Body of pancreas (tissue), 4 donors: ENCODE results near the gene TXLNB. TPM values are rescaled to one million over a fixed set of nuclear protein-coding genes. Genes with fewer than 3 reads are reported as not detected.

Source experiments
- ATAC-seq: fragments of 150-250 bp; one replicate; pipeline ENCODE4 v1.9.1; 2016
- DNase-seq, 4 donors: peaks; one replicate each; pipeline ENCODE4 v3.0.0-alpha.2; 2019
- H3K27ac ChIP-seq, 4 donors: fragments of 200-600 bp; sonication (generic); 1 replicate in 3 of 4; 2 replicates in 1 of 4; pipeline versions ENCODE4 v1.5.1 to v1.6.1; 2016 to 2019; ENCODE audit warnings: mild to moderate bottlenecking in 1 of 4, mixed read lengths in 1 of 4, moderate library complexity in 1 of 4
- H3K27me3 ChIP-seq, 2 donors: fragments of 200-600 bp; sonication (generic); one replicate each; pipeline ENCODE4 v1.6.0; 2016; ENCODE audit warnings: mild to moderate bottlenecking in 1 of 2
- H3K36me3 ChIP-seq, 2 donors: fragments of 200-600 bp; sonication (generic); replicated peaks in 1 of 2; 2 replicates each; pipeline ENCODE4 v1.5.1; 2016; ENCODE audit warnings: low read depth in 2 of 2; ENCODE audit not compliant: insufficient read depth in 1 of 2
- H3K4me1 ChIP-seq: fragments of 200-600 bp; sonication (generic); one replicate; pipeline ENCODE4 v1.6.0; 2016
- H3K4me3 ChIP-seq, 2 donors: fragments of 200-600 bp; sonication (generic); 1 replicate in 1 of 2; 2 replicates in 1 of 2; pipeline ENCODE4 v1.5.1; 2016 to 2019
- H3K9me3 ChIP-seq, 3 donors: fragments of 200-600 bp; sonication (generic); 1 replicate in 2 of 3; 2 replicates in 1 of 3; pipeline ENCODE4 v1.5.1; 2016
- POLR2A ChIP-seq, 3 donors: fragments of 450-650 bp; IDR thresholded peaks; one replicate each; pipeline ENCODE4 v1.6.1; 2016; ENCODE audit warnings: antibody characterized with exemption in 3 of 3, mild to moderate bottlenecking in 2 of 3
- WGBS, 2 donors: methylation state at CpG; one replicate each; pipeline ENCODE4 v1.1.5; 2017; 5-methylcytosine and 5-hydroxymethylcytosine counted together
- intact Hi-C: fragments of 100-400 bp; cut with DNase I; formaldehyde crosslinking; loops from one replicate; pipeline ENCODE4 v1.15.1; 2023
- total RNA-seq, 2 donors: library from RNA; depleted of rRNA; stranded (reverse); fragments of >200 nt; gene quantifications; one replicate each; pipeline ENCODE4 v1.1.0, GENCODE V29; 2016
- TF ChIP-seq, protein P1 (sequence below), 7 experiments: fragments of 450-650 bp in 4 of 7; fragments of 200-600 bp in 3 of 7; sonication (generic) in 3 of 7; IDR thresholded peaks; one replicate each; pipeline ENCODE4 v1.5.1; 2016 to 2019; ENCODE audit warnings: antibody characterized with exemption in 7 of 7

The TXLNB gene
- total RNA-seq, 2 donors from 2014 or later = not detected

DNA sequence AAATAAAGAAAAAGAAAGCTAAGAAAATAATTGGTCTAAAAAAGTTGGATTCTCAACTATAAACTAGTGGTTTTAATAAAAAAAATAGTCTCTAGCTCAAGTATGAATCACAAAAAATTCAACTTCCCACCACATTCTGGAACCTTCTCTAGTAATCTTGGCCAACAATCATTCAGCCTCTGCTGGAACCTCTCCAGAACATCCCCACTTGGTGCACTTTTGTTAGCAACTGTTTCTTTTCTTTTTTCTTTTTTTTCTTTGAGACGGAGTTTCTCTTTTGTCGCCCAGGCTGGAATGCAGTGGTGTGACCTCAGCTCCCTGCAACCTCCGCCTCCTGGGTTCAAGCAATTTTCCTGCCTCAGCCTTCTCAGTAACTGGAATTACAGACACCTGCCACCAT, 35.7 kb downstream of the TXLNB start:
- no peaks in the 10 kb centered on the region for H3K27me3 ChIP-seq
- H3K36me3 ChIP-seq = no peaks in the 10 kb centered on the region
- 88 to 89% methylated on average over 3 of the region's 3 CpGs for WGBS, 2 donors
- H3K27ac ChIP-seq = no peak overlapping the region
- peak in 1 of 4 donors; percentile 43 for DNase-seq
- no peak overlapping the region for H3K4me3 ChIP-seq
- TF ChIP-seq, protein P1, sequence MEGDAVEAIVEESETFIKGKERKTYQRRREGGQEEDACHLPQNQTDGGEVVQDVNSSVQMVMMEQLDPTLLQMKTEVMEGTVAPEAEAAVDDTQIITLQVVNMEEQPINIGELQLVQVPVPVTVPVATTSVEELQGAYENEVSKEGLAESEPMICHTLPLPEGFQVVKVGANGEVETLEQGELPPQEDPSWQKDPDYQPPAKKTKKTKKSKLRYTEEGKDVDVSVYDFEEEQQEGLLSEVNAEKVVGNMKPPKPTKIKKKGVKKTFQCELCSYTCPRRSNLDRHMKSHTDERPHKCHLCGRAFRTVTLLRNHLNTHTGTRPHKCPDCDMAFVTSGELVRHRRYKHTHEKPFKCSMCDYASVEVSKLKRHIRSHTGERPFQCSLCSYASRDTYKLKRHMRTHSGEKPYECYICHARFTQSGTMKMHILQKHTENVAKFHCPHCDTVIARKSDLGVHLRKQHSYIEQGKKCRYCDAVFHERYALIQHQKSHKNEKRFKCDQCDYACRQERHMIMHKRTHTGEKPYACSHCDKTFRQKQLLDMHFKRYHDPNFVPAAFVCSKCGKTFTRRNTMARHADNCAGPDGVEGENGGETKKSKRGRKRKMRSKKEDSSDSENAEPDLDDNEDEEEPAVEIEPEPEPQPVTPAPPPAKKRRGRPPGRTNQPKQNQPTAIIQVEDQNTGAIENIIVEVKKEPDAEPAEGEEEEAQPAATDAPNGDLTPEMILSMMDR (IDR thresholded peaks at IDR 0.05) = no peak
- no peak for TF ChIP-seq POLR2A (IDR thresholded peaks at IDR 0.05)
- no peak for ATAC-seq
- no peaks in the 10 kb centered on the region for H3K9me3 ChIP-seq
- intact Hi-C loops = no loop called here
- H3K4me1 ChIP-seq = no peaks in the 10 kb centered on the region

DNA sequence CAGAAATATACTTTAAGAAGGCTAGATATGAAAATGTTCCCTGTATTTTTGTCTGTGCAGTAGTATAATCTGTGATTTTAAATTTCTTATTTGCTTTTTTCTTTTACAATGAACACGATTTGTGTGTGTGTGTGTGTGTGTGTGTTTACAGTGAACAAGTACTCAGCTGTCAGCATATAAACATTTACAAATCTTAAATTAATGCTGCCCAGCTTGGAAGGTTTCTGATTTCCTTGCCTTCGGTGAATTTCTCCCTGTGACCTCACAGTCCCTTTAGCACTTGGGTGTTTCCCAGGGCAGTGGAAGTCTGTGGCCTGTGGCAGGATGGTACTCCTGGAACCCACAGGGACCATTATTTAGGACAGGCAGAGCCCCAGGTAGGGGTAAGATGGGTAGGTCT, 37.6 kb downstream of the TXLNB start:
- intact Hi-C loops = no loop called here
- Histone ChIP-seq H3K4me3 (no peak overlapping the region), H3K4me1 (no peaks in the 10 kb centered on the region), H3K27ac (no peak overlapping the region), H3K9me3 (no peaks in the 10 kb centered on the region), H3K36me3 (no peaks in the 10 kb centered on the region), H3K27me3 (no peaks in the 10 kb centered on the region)
- TF ChIP-seq POLR2A (IDR thresholded peaks at IDR 0.05) = no peak
- TF ChIP-seq, protein P1 (IDR thresholded peaks at IDR 0.05) = no peak
- 64 to 69% methylated on average over 2 of the region's 2 CpGs for WGBS, 2 donors
- DNase-seq (no peak), ATAC-seq (no peak)

DNA sequence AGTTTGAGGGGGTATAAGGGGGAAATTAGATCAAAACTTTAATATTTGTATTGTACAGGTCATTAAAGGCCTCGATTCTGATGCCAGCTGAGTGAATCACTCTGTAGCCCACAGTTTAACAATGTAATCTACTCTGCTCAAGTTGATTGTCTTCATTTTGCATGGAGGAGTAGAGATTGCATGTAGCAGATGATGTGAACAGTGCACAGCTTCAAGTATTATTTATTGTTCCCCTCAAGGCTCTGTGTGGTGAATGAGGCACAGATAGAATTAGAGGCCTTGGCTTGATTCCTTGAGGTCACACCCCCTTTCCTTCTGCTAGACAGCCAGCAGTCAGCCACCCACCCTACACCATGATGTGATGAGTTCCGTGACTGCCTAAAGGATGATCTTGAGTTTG, 38.1 kb downstream of the TXLNB start:
- ATAC-seq (no peak), DNase-seq (no peak)
- Histone ChIP-seq H3K9me3 (no peaks in the 10 kb centered on the region), H3K36me3 (no peaks in the 10 kb centered on the region), H3K27me3 (no peaks in the 10 kb centered on the region), H3K4me1 (no peaks in the 10 kb centered on the region), H3K4me3 (no peak overlapping the region), H3K27ac (no peak overlapping the region)
- intact Hi-C loops = no loop called here
- 67 to 80% methylated on average over 2 of the region's 2 CpGs for WGBS, 2 donors
- TF ChIP-seq POLR2A (IDR thresholded peaks at IDR 0.05) = no peak
- TF ChIP-seq, protein P1 (IDR thresholded peaks at IDR 0.05) = no peak

DNA sequence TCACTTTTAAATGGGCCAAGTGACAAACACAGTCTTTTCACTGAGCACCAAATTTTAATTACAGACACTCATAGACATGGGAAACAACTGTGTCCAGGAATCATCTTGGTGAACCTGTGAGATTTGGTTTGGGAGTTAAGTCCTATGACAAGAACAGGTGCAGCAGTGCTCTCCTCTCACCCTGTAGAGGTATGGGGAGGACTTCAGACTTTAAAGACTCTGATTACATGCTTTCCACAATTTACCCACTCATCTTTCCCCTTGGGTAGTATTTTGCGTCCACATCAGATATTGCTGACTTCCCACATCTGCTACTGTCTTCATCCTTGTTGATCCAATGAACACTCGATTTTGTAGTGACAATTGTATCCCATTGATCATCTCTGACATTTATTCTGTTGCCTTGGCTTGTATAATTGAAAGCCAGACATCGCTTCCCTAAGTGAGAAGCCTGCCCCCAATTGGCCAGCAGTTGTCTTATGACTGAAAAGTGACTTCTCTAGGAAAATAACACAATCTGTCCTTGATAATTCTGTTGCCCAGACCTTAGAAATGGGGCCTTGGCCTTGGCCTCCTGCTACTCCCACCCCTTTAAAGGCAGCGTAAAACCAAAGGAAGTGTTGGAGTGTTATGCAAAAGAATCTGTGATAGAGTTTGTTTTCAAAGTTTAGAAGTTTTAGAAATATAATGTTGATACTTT, 40.0 kb downstream of the TXLNB start:
- H3K9me3 ChIP-seq = no peaks in the 10 kb centered on the region
- DNase-seq (no peak), ATAC-seq (no peak)
- no peaks in the 10 kb centered on the region for H3K27me3 ChIP-seq
- no peaks in the 10 kb centered on the region for H3K36me3 ChIP-seq
- no peak overlapping the region for H3K27ac ChIP-seq
- TF ChIP-seq, protein P1 (IDR thresholded peaks at IDR 0.05) = no peak
- no peak for TF ChIP-seq POLR2A (IDR thresholded peaks at IDR 0.05)
- no peak overlapping the region for H3K4me3 ChIP-seq
- no peaks in the 10 kb centered on the region for H3K4me1 ChIP-seq
- WGBS, 2 donors = 72 to 77% methylated on average over 4 of the region's 4 CpGs
- intact Hi-C loops = no loop called here
